ENCODE data around the gene ATP7B.

The ATP7B gene

DNA sequence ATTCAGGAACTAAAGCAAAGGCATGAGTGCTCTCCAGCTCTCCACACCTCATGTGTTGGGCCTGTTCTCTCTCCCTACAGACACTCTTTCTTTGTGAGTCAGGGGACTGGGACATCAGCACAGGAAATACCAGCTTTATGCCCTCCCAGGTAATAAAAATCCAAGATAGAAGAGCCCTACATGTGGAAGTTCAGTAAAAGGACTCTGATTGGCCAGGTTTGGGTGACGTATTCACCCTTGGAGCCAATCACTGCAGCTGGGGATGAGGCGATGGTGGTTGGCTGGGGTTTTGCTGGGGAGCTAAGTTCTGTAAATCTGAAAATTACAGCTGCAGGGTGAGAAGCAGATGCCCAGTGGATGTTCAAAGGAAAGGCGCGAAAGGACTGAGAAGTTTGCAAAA, 117.0 kb downstream of the ATP7B start:
- no peak for DNase-seq (ENCODE audit: low spot score)

DNA sequence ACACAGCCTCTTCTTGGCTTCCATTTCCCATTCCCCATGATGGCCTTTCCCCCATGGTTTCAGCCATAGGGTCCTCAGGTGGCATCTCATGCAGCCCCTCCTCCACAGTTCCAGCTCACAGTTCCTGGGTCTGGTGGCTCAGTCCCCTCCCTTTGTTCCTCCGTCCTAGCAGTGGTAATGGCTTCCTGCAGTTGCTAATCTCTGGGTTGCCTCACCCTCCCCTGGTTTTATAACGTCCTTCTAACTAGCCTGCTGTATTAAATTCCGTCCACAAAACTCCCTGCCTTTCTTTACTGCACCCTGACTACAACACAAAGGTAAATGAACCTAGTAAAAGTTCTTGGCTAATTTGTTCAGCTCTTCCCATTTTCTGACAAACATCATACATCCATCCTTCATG, 118.6 kb downstream of the ATP7B start:
- DNase-seq (ENCODE audit: low spot score) = no peak

DNA sequence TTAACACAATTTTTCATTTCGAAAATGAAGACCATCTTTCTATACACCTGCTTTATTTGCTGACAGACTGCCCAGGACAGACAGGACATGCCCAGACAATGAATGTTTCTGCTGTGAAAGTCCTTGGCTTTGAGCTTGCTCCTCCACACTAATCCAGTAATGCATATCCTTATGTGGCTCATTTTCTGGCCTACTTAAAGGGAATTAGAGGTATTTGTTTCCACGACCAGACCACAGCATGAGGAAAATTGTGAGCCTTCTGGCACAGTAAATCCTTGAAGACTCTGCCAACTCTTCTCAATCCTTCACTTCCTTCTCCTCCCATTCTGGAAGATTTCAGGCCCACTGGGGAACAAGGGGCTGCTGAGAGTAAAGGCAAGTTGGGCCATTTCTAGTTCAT, 123.8 kb downstream of the ATP7B start:
- DNase-seq (ENCODE audit: low spot score) = no peak

DNA sequence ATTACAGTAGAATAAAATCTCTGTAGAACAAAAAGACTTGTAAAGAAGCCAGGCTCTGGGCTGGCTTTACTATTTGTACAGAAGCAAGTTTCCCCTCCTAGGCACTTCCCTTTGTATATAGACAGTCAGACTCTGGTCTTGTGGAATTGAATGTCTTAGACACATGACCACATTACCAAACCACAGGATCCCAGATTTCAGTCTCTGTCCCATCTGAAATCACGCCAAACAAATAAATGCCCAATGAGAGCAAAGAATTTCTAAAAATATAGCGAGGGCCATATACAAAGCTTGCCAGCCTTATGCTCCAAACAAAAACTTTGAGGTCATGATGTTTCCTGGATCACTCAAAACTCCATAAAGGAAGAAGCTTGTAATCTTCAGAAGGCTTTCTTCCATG, 125.6 kb downstream of the ATP7B start:
- DNase-seq (ENCODE audit: low spot score) = no peak

DNA sequence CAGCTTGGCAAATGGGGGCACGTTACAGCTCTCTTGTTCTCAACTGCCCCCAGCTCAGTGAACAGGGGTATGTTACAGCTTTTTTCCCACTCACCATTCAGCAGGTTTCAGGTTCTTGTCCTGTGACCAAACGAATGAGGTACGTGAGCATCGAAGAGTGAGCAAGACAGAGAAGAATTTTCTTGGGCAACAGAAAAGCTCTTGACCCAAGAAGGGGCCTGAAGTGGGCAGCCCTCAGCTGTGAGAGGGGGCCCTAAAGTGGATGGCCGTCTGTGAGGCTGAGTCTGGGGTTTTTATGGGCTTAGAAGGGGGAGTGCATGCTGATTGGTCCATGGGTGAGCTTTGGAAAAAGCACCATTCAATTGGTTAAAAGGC, 128.0 kb downstream of the ATP7B start:
- DNase-seq (ENCODE audit: low spot score) = no peak

Data from left forelimb (tissue), 1 donor.